Brain pericyte (primary cell): ENCODE data around the gene BFAR.
"Not testable (repeated sequence)": the region's sequence is repeated elsewhere in the genome, so short reads cannot be mapped to it uniquely, and the experiment has no call there.

Source experiments
- DNase-seq: peaks from one replicate; pipeline ENCODE4 v3.0.0-alpha.2; 2012; ENCODE audit warnings: low read depth, low spot score

Gene BFAR

GRCh38 chr16:14694129-14694528 is 61.4 kb downstream of the BFAR start, which contains the start of gene PLA2G10:
Gene PLA2G10 (minus strand): TSS chr16:14694308. CDS start chr16:14694229, 79 bp downstream.
- not testable (repeated sequence) for DNase-seq

- not testable (repeated sequence) for DNase-seq
These were observed 69.1 kb downstream of the BFAR start for GRCh38 chr16:14701859-14702258.

GRCh38 chr16:14702672-14703071 is 69.9 kb downstream of the BFAR start:
- DNase-seq = not testable (repeated sequence)

- not testable (repeated sequence) for DNase-seq
These were observed 70.6 kb downstream of the BFAR start, which contains the start of gene NPIPA3 for GRCh38 chr16:14703156-14704011. Gene NPIPA3 (plus strand): TSS chr16:14703411. CDS start chr16:14708944, 5,533 bp downstream.
